ENCODE results near the gene MRPL27.
"Not testable (repeated sequence)": the region's sequence is repeated elsewhere in the genome, so short reads cannot be mapped to it uniquely, and the experiment has no call there.

The MRPL27 gene

GRCh38 chr17:50372758-50373556 lies at the start of gene MRPL27, which contains the start of gene EME1:
Gene MRPL27 (minus strand): TSS chr17:50373184. CDS start chr17:50373170, 14 bp downstream.
Gene EME1 (plus strand): TSS chr17:50373229. CDS start chr17:50375209, 1,980 bp downstream.
- peak; percentile 70 to 78 for DNase-seq (ENCODE audit: low read depth in 2 of 2)

- no peak for DNase-seq (ENCODE audit: low read depth in 2 of 2)
Observed at GRCh38 chr17:50422738-50423137, 49.8 kb upstream of the MRPL27 start.

GRCh38 chr17:50421308-50422051 lies 48.5 kb upstream of the MRPL27 start:
- DNase-seq (ENCODE audit: low read depth in 2 of 2), result no peak

- no peak for DNase-seq (ENCODE audit: low read depth in 2 of 2)
Observed at GRCh38 chr17:50420419-50421112, 47.6 kb upstream of the MRPL27 start.

- DNase-seq (ENCODE audit: low read depth in 2 of 2), result not testable (repeated sequence)
Observed at GRCh38 chr17:50419577-50419976, 46.6 kb upstream of the MRPL27 start.

- DNase-seq (ENCODE audit: low read depth in 2 of 2), result no peak
Observed at GRCh38 chr17:50414808-50415207, 41.8 kb upstream of the MRPL27 start.

GRCh38 chr17:50412188-50412732 lies 39.3 kb upstream of the MRPL27 start:
- no peak for DNase-seq (ENCODE audit: low read depth in 2 of 2)

GRCh38 chr17:50407921-50408320 lies 34.9 kb upstream of the MRPL27 start:
- DNase-seq (ENCODE audit: low read depth in 2 of 2), result no peak

GRCh38 chr17:50406578-50406977 lies 33.6 kb upstream of the MRPL27 start:
- no peak for DNase-seq (ENCODE audit: low read depth in 2 of 2)

- DNase-seq (ENCODE audit: low read depth in 2 of 2), result not testable (repeated sequence)
Observed at GRCh38 chr17:50405351-50405750, 32.4 kb upstream of the MRPL27 start.

GRCh38 chr17:50399591-50399990 lies 26.6 kb upstream of the MRPL27 start:
- not testable (repeated sequence) for DNase-seq (ENCODE audit: low read depth in 2 of 2)

- DNase-seq (ENCODE audit: low read depth in 2 of 2), result not testable (repeated sequence)
Observed at GRCh38 chr17:50398672-50399071, 25.7 kb upstream of the MRPL27 start.

- no peak for DNase-seq (ENCODE audit: low read depth in 2 of 2)
Observed at GRCh38 chr17:50397919-50398285, 24.9 kb upstream of the MRPL27 start.

- DNase-seq (ENCODE audit: low read depth in 2 of 2), result peak; percentile 82 to 88
Observed at GRCh38 chr17:50397111-50397918, 24.3 kb upstream of the MRPL27 start, which contains the start of gene LRRC59. Gene LRRC59 (minus strand): TSS chr17:50397523. CDS start chr17:50397317, 206 bp downstream.

GRCh38 chr17:50396261-50397110 lies 23.5 kb upstream of the MRPL27 start:
- no peak for DNase-seq (ENCODE audit: low read depth in 2 of 2)

- DNase-seq (ENCODE audit: low read depth in 2 of 2), result no peak
Observed at GRCh38 chr17:50394711-50395110, 21.7 kb upstream of the MRPL27 start.

- no peak for DNase-seq (ENCODE audit: low read depth in 2 of 2)
Observed at GRCh38 chr17:50393700-50394099, 20.7 kb upstream of the MRPL27 start.

- DNase-seq (ENCODE audit: low read depth in 2 of 2), result no peak
Observed at GRCh38 chr17:50392621-50393020, 19.6 kb upstream of the MRPL27 start.

GRCh38 chr17:50389534-50389933 lies 16.6 kb upstream of the MRPL27 start:
- DNase-seq (ENCODE audit: low read depth in 2 of 2), result no peak

- DNase-seq (ENCODE audit: low read depth in 2 of 2), result no peak
Observed at GRCh38 chr17:50388728-50389127, 15.7 kb upstream of the MRPL27 start.
